Activated CD4-positive, alpha-beta T cell treated with anti-CD3 and anti-CD28 coated beads, Interleukin-2, amount 10 ng/mL, durations not matched to agents 24 days and 14 days (primary cell): ENCODE data around the gene GGT5. TPM values are rescaled to one million over a fixed set of nuclear protein-coding genes. Genes with fewer than 3 reads are reported as not detected.
"Not testable (repeated sequence)": the region's sequence is repeated elsewhere in the genome, so short reads cannot be mapped to it uniquely, and the experiment has no call there.

Experiments used
- DNase-seq: peaks from one replicate; pipeline ENCODE4 v3.0.0; 2022
- H3K27ac Mint-ChIP-seq: one replicate; pipeline ENCODE4 v1.8.0; 2022; ENCODE audit warnings: mild to moderate bottlenecking, mixed read lengths
- H3K27me3 Mint-ChIP-seq: one replicate; pipeline ENCODE4 v1.8.0; 2022; ENCODE audit warnings: mixed read lengths
- H3K36me3 Mint-ChIP-seq: one replicate; pipeline ENCODE4 v1.8.0; 2022; ENCODE audit warnings: low read depth, mild to moderate bottlenecking, mixed read lengths
- H3K4me1 Mint-ChIP-seq: one replicate; pipeline ENCODE4 v1.8.0; 2021; ENCODE audit warnings: mixed read lengths
- H3K4me3 Mint-ChIP-seq: one replicate; pipeline ENCODE4 v1.8.0; 2022; ENCODE audit warnings: mild to moderate bottlenecking, moderate library complexity, mixed read lengths
- H3K9me3 Mint-ChIP-seq: one replicate; pipeline ENCODE4 v1.8.0; 2021; ENCODE audit warnings: mixed read lengths
- intact Hi-C: fragments of 100-400 bp; cut with micrococcal nuclease; formaldehyde crosslinking; loops from one replicate; pipeline ENCODE4 v1.15.1; 2023
- total RNA-seq: library from RNA; stranded (reverse); gene quantifications from 2 replicates; pipeline ENCODE4 v1.2.3, GENCODE V29; 2022

GGT5 gene
- total RNA-seq, 1 donor from 2014 or later = 0.07 TPM

DNA sequence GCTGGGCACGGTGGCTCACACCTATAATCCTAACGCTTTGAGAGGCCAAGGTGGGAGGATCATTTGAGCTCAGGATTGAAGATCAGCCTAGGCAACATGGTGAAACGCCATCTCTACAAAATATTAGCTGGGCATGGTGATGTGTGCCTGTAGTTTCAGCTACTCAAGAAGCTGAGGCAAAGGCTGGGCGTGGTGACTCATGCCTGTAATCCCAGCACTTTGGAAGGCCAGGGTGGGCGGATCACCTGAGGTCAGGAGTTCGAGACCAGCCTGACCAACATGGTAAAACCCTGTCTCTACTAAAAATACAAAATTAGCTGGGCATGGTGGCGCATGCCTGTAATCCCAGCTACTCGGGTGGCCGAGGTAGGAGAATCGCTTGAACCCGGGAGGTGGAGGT lies 34.5 kb downstream of the GGT5 start:
- H3K36me3 Mint-ChIP-seq, H3K4me3 Mint-ChIP-seq, DNase-seq, intact Hi-C loops, H3K27me3 Mint-ChIP-seq, H3K9me3 Mint-ChIP-seq, H3K27ac Mint-ChIP-seq: not testable (repeated sequence)
- peaks cover 31% of the 10 kb centered on the region for H3K4me1 Mint-ChIP-seq

DNA sequence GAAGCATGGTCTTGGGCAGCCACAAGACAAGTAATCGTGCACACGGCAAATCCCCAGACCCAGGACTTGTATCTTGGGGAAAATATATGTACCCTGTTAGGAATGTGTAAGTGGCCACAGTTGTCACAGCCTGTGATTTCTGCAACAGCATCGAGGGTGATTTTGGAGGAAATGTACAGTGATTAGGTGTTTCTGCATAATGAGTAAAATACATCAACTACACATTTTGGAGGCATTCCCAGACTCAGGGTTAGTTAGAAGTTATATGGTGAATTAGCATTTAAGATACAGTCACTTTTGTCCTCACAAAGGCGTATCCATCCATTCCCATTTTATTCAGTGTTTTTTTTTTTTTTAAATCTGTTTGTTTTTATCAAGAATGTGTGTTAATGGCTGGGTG lies 35.2 kb downstream of the GGT5 start:
- Mint-ChIP-seq H3K27ac (no peak overlapping the region), H3K4me3 (no peak overlapping the region), H3K36me3 (no peaks in the 10 kb centered on the region), H3K4me1 (peaks cover 32% of the 10 kb centered on the region), H3K9me3 (no peaks in the 10 kb centered on the region), H3K27me3 (no peaks in the 10 kb centered on the region)
- DNase-seq = no peak
- intact Hi-C loops = loop anchor here (5.0 kb wide), 1 partner anchor 33 kb away; no protein-coding TSS in a partner anchor

DNA sequence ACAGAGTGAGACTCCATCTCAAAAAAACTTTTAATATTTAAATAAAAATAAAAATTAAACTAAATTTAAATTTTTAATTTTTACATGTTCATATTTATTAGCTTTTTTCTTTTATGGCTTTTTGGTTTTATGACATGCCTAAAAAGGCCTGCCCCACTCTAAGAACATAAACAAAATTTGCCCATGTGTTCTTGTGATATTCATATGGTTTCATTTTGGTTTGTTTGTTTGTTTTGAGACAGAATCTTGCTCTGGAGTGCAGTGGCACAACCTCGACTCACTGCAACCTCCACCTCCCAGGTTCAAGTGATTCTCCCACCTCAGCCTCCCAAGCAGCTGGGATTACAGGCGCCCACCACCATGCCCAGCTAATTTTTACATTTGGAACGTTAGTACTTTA lies 35.9 kb downstream of the GGT5 start:
- intact Hi-C loops = loop anchor here (5.0 kb wide), 1 partner anchor 33 kb away; no protein-coding TSS in a partner anchor
- no peaks in the 10 kb centered on the region for H3K27me3 Mint-ChIP-seq
- peak overlapping the region; percentile 25 for H3K27ac Mint-ChIP-seq
- no peak for DNase-seq
- H3K4me3 Mint-ChIP-seq = peak overlapping the region; percentile 19
- H3K9me3 Mint-ChIP-seq = no peaks in the 10 kb centered on the region
- peaks cover 32% of the 10 kb centered on the region for H3K4me1 Mint-ChIP-seq
- no peaks in the 10 kb centered on the region for H3K36me3 Mint-ChIP-seq

DNA sequence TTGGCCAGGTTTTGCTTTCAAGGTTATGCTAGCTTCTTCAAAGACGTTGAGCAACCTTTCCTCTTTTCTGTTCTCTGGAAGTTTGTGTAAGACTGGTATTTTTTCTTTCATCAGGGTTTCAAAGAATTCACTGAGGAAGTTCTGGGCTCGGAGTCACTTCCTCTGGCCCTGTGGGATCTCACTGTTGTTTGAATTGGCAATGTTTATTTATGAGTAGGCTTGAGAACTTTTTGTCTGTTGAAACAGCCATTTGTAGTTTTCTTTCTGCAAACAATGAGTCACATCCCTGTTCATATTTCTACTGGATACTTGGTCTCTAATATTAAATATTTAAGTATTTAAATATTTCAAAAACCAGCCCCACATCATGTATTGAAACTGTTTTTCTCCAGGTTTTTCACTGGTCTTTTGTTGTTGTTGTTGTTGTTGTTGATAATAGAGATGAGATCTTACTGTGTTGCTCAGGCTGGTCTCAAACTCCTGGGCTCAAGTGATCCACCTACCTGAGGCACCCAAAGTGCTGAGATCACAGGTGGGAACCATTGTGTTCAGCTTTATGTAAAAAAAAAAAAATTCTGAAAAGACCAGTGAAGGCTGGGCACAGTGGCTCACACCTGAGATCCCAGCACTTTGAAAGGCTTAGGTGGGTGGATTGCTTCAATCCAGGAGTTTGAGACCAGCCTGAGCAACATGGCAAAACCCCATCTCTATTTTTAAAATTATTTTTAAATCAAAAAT lies 36.7 kb downstream of the GGT5 start:
- no peaks in the 10 kb centered on the region for H3K36me3 Mint-ChIP-seq
- H3K4me3 Mint-ChIP-seq = peak overlapping the region; percentile 56
- no peaks in the 10 kb centered on the region for H3K9me3 Mint-ChIP-seq
- DNase-seq = no peak
- H3K27ac Mint-ChIP-seq = peak overlapping the region; percentile 83
- H3K27me3 Mint-ChIP-seq = no peaks in the 10 kb centered on the region
- intact Hi-C loops = loop anchor here (5.0 kb wide), 1 partner anchor 34 kb away; no protein-coding TSS in a partner anchor
- H3K4me1 Mint-ChIP-seq = peaks cover 32% of the 10 kb centered on the region

DNA sequence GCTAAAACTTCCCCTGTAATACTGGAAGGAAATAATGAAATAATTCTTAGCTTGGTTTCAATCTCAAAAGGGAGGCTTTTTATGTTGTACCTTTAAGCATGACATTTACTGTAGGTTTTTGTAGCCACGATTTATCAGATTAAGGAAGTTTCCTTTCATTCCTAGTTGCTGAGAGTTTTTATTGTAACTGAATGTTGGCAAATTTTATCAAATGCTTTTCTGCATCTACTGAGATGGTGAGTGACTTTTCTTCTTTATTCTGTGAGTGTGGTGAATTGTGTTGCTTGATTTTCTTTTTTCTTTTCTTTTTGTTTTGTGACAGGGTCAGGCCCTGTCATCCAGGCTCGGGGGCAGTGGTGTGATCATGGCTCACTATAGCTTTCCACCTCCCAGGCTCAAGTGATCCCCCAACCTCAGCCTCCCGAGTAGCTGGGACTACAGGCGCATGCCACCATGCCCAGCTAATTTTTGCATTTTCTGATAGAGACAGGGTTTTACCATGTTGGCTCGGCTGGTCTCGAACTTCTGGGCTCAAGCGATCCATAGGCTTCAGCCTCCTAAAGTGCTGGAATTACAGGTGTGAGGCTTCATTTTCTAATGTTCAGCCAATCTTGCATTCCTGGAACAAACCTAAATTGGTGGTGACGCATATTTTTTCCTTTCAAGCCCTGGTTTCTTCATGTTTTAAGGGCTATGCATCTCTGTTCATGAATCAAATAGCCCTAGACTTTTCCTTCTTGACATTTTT lies 37.4 kb downstream of the GGT5 start:
- intact Hi-C loops = loop anchor here (1.0 to 5.0 kb wide), 2 partner anchors 9 to 35 kb away; no protein-coding TSS in a partner anchor

DNA sequence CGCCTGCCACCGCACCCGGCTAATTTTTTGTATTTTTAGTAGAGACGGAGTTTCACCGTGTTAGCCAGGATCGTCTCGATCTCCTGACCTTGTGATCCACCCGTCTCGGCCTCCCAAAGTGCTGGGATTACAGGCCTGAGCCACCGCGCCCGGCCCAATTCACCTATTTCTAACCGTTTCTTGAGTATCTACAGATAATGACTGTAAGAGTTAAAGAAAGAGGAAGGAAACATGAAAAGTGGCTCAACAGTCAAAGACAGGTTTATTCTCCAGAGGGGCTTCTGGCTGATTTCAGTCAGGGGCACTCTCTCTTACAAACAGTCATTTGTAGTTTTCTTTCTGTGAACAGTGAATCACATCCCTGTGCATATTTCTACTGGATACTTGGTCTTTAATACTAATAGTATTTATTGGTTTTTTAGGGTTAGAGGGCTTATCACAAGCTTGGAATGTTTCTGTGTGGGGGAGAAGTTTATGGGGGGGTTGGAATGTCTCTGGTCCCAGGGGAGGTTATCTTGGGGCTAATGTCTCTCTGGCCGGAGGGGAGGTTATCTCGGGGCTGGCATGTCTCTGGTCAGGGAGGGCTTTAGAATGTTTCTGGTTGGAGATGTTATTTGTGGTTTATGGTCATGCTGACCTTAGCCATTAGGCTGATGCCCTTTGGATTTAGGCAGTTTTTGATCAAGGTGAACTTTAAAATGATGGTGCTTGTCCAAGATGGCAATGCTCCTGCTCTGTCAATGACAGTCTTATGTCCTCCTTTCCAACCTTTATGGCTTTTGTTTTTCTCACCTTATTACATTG lies 38.2 kb downstream of the GGT5 start:
- not testable (repeated sequence) for DNase-seq, H3K27me3 Mint-ChIP-seq, H3K9me3 Mint-ChIP-seq, H3K36me3 Mint-ChIP-seq
- Mint-ChIP-seq H3K4me3 (peak overlapping the region; percentile 56), H3K4me1 (peaks cover 30% of the 10 kb centered on the region), H3K27ac (peak overlapping the region; percentile 83)
- intact Hi-C loops = loop anchor here (1.0 to 5.0 kb wide), 2 partner anchors 8 to 36 kb away; no protein-coding TSS in a partner anchor

More for the DNA sequence above, 37.4 kb downstream of the GGT5 start:
- Mint-ChIP-seq H3K9me3 (no peaks in the 10 kb centered on the region), H3K4me1 (peaks cover 32% of the 10 kb centered on the region), H3K27ac (peak overlapping the region; percentile 83), H3K4me3 (peak overlapping the region; percentile 56), H3K27me3 (no peaks in the 10 kb centered on the region), H3K36me3 (no peaks in the 10 kb centered on the region)
- DNase-seq = no peak

DNA sequence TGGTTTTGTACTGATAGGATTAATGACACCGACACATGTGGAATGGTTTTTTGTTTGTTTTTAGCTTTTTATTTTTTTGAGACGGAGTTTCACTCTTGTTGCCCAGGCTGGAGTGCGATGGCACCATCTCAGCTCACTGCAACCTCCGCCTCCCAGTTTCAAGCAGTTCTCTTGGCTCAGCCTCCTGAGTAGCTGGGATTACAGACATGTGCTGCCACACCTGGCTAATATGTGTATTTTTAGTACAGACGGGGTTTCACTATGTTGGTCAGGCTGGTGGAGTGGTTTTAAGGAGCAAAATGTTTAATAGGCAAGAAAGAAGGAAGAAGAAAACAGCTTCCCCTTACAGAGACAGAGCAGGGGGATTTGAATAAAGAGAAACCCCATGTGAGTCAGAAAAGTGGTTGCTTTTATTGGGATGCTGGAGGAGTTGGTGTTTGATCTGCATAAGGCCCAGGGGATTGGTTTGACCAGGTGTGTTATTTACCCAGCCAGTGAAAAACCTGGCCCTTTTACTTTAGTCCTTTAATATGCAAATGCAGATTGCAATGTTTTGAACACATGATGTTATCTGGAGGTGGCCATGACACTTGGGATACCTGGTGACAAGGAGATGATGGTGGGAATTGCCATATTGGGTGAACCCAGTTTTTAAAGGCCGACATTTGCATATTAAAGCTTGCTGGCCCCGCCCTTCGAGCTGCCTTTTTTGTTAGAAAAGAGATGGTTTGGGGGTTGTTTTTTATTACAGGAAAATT lies 39.3 kb downstream of the GGT5 start:
- no peak for DNase-seq
- peaks cover 34% of the 10 kb centered on the region for H3K4me1 Mint-ChIP-seq
- no peaks in the 10 kb centered on the region for H3K36me3 Mint-ChIP-seq
- H3K9me3 Mint-ChIP-seq = no peaks in the 10 kb centered on the region
- H3K27me3 Mint-ChIP-seq = peaks cover 2% of the 10 kb centered on the region
- no peak overlapping the region for H3K4me3 Mint-ChIP-seq
- intact Hi-C loops = loop anchor here (5.0 kb wide), 1 partner anchor 37 kb away; no protein-coding TSS in a partner anchor
- H3K27ac Mint-ChIP-seq = no peak overlapping the region

DNA sequence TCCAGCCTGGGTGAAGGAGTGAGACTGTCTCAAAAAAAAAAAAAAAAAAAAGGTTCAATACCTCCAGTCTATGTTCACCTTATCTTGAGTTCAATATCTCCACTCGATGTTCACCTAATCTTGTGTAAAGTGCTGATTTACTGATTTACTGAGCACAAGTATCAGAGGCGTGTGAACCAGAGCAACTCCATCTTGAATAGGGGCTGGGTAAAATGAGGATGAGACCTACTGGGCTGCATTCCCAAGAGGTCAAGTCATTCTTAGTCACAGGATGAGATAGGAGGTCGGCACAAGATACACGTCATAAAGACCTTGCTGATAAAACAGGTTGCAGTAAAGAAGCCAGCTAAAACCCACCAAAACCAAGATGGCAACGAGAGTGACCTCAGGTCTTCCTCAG lies 41.0 kb downstream of the GGT5 start:
- intact Hi-C loops = not testable (repeated sequence)

DNA sequence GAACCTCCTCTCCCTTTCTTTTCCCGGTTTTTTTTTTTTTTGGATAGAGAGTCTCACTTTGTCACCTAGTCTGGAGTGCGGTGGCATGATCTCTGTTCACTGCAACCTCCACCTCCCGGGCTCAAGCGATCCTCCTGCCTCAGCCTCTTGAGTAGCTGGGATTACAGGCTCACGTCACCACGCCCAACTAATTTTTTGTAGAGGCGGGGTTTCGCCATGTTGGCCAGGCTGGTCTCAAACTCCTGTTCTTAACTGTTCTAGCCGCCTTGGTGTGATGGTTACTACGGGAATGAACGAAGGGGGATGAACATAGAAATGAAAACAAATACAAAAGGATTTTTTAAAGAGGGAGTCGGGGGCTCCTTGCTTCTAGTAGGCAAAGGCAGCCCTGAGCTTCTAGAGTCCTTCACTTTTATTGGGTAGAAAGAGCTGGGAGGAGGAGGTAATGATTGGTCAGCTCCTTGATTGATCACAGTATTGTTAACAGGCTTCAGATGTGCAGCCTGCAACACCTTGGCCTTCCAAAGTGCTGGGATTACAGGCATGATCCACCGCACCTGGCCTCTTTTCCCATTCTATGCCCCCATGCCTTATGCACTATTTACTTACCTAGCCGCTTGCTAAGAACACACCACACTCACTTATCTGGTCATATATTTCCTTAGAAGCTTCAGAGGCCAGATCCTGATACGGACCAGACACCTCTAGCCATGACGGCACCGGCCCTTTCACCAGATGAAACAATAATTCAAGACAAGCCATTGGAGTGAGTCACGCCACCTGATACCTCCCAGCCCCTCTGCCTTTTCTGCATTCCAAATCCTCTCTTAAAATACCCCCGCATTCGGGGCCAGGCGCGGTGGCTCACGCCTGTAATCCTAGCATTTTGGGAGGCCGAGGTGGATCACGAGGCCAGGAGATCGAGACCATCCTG lies 42.9 kb downstream of the GGT5 start:
- intact Hi-C loops = no loop called here
- Mint-ChIP-seq H3K27me3 (peaks cover 2% of the 10 kb centered on the region), H3K27ac (no peak overlapping the region), H3K9me3 (no peaks in the 10 kb centered on the region), H3K4me1 (peaks cover 28% of the 10 kb centered on the region), H3K4me3 (no peak overlapping the region), H3K36me3 (no peaks in the 10 kb centered on the region)
- DNase-seq = no peak

More for the DNA sequence above, 41.0 kb downstream of the GGT5 start:
- not testable (repeated sequence) for H3K36me3 Mint-ChIP-seq, H3K9me3 Mint-ChIP-seq, H3K27me3 Mint-ChIP-seq, H3K27ac Mint-ChIP-seq, H3K4me3 Mint-ChIP-seq, DNase-seq
- H3K4me1 Mint-ChIP-seq = peaks cover 29% of the 10 kb centered on the region

DNA sequence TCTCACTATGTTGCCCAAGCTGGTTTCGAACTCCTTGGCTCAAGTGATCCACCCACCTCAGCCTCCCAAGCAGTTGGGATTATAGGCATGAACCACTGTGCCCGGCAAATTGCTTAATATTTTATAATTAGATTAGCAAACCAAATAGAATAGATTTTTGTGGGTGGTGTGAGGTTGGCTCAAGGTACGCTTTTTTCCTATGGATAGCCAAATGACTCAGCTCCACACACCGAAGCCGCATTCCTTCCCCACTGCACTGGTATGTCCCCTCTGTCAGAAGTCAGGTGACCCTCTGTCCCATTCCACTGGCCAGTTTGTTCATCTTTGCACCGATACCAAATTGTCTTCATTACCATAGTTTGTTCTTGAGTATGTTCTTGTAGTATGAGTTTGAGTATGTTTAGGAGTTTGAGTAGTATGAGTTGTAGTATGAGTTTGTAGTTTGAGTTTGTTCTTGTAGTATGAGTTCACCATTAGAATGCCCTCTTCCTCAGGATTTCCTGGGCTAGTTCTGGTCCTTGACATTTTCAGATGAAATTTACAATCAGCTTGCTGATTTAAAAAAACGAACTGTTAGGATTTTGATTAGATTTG lies 44.2 kb downstream of the GGT5 start:
- no peak for DNase-seq
- no peak overlapping the region for H3K27ac Mint-ChIP-seq
- peaks cover 2% of the 10 kb centered on the region for H3K27me3 Mint-ChIP-seq
- H3K4me1 Mint-ChIP-seq = peaks cover 27% of the 10 kb centered on the region
- intact Hi-C loops = no loop called here
- no peaks in the 10 kb centered on the region for H3K9me3 Mint-ChIP-seq
- no peaks in the 10 kb centered on the region for H3K36me3 Mint-ChIP-seq
- no peak overlapping the region for H3K4me3 Mint-ChIP-seq

DNA sequence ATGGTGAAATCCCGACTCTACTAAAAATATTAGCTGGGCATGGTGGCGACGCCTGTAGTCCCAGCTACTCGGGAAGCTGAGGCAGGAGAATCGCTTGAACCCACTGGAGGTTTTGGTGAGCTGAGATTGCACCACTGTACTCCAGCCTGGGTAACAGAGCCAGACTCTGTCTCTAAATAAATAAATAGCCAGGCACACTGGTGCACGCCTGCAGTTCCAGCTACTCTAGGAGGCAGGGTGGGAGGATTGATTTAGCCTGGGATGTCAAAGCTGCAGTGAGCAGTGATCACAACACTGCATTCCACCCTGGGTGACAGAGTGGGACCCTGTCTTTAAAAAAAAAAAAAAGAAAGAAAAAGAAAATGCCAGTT lies 46.2 kb downstream of the GGT5 start:
- Mint-ChIP-seq H3K4me1 (peaks cover 24% of the 10 kb centered on the region), H3K27ac (peak overlapping the region; percentile 80), H3K36me3 (no peaks in the 10 kb centered on the region), H3K4me3 (no peak overlapping the region), H3K9me3 (no peaks in the 10 kb centered on the region), H3K27me3 (peaks cover 2% of the 10 kb centered on the region)
- intact Hi-C loops = loop anchor here (1.0 kb wide), 1 partner anchor 9 kb away; no protein-coding TSS in a partner anchor
- DNase-seq = no peak

DNA sequence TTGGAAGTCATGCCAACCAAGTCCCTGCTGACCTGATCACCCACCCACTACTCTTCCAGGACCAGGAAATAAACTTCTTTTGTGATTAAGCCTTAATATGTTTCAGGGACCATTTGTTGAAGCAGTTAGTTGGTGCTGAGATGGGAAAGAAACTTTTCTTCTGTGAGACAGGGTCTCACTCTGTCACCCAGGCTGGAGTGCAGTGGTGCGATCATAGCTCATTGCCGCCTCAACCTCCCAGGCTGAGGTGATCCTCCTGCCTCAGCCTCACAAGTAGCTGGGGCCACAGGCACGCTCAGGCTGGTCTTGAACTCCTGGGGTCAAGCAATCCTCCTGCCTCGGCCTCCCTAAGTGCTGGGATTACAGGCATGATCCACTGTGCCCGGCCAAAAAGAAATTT lies 53.0 kb downstream of the GGT5 start:
- Mint-ChIP-seq H3K36me3 (no peaks in the 10 kb centered on the region), H3K9me3 (no peaks in the 10 kb centered on the region), H3K4me1 (peaks cover 15% of the 10 kb centered on the region), H3K27me3 (no peaks in the 10 kb centered on the region), H3K27ac (no peak overlapping the region), H3K4me3 (no peak overlapping the region)
- intact Hi-C loops = no loop called here
- no peak for DNase-seq
